ENCODE results near the gene GAST. TPM values are rescaled to one million over a fixed set of nuclear protein-coding genes. Genes with fewer than 3 reads are reported as not detected.

The GAST gene
- total and polyA plus RNA-seq, 2 of the 13 experiments (the other 11 are each of a cell fraction or from before 2014, with no cell fraction given): 0.32 to 0.42 TPM

DNA sequence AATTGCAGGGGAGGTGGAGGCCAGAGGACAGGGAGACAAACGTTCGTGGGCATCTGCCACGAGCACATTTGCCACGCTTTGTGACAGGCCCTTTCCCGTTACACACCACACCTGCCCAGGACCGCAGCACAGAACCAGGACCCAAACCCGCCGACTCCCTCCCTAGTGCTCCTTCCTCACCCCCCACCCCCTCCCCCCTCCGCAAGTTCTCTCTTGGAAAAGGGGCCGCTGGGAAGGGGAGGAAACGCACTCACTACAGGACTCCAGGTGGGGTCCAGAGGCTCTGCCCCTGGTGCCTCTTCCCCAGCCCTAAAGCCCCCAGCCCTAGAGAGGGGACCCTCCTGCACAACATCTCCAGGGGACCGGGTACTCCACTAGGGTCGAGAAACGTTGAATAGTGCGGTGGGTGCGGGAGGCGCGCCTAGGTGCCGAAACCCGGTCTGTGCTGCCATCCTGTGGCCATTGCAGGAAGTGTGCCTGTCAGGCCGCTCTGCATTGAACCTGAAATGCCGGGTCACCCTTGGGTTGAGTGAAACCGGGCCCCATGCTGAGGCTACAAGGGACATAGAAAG, 45.3 kb upstream of the GAST start (continued):
- TF ChIP-seq HOMEZ (CRISPR knock-in tag; IDR thresholded peaks at IDR 0.05; ENCODE audit: low read depth) (0 out of 2 replicates have a peak, but pooled peaks have one; percentile 20), STAG1 (CRISPR knock-in tag; IDR thresholded peaks at IDR 0.05) (peak; percentile 93), ETV5 (CRISPR knock-in tag; IDR thresholded peaks at IDR 0.05; ENCODE audit: borderline replicate concordance) (no peak; the same call in 1 of the 2 replicates), EEA1 (CRISPR knock-in tag; IDR thresholded peaks at IDR 0.05; ENCODE audit: borderline replicate concordance) (no peak), ZNF275 (CRISPR knock-in tag; IDR thresholded peaks at IDR 0.05; ENCODE audit: borderline replicate concordance) (peak; percentile 34; the same call in 1 of the 2 replicates), RAD51 (IDR thresholded peaks at IDR 0.05; ENCODE audit: borderline replicate concordance) (no peak), MIXL1 (CRISPR knock-in tag; IDR thresholded peaks at IDR 0.05) (no peak), ZNF788 (CRISPR knock-in tag; IDR thresholded peaks at IDR 0.05; ENCODE audit: borderline replicate concordance) (no peak), U2AF2 (IDR thresholded peaks at IDR 0.05; ENCODE audit: low read depth, low read length) (no peak), HES4 (CRISPR knock-in tag; IDR thresholded peaks at IDR 0.05; ENCODE audit: borderline replicate concordance) (0 out of 2 replicates have a peak, but pooled peaks have one; percentile 63), HNRNPK (IDR thresholded peaks at IDR 0.05; ENCODE audit: low read depth, low read length, poor library complexity, severe bottlenecking) (no peak), HNRNPL (IDR thresholded peaks at IDR 0.05; ENCODE audit: low read depth, low read length) (no peak), ZBTB37 (CRISPR knock-in tag; IDR thresholded peaks at IDR 0.05) (no peak), ZNF512B (CRISPR knock-in tag; IDR thresholded peaks at IDR 0.05; ENCODE audit: borderline replicate concordance) (no peak), ZNF724P (CRISPR knock-in tag; IDR thresholded peaks at IDR 0.05; ENCODE audit: borderline replicate concordance) (no peak), ZMYM2 (CRISPR knock-in tag; IDR thresholded peaks at IDR 0.05) (no peak), THAP11 (CRISPR knock-in tag; IDR thresholded peaks at IDR 0.05) (0 out of 2 replicates have a peak, but pooled peaks have one; percentile 48), SAFB2 (CRISPR knock-in tag; IDR thresholded peaks at IDR 0.05; ENCODE audit: borderline replicate concordance, low read depth) (no peak), ZBTB21 (CRISPR knock-in tag; IDR thresholded peaks at IDR 0.05) (no peak), ERF (CRISPR knock-in tag; IDR thresholded peaks at IDR 0.05) (no peak), HOXA5 (CRISPR knock-in tag; IDR thresholded peaks at IDR 0.05) (peak; percentile 63; the same call in 1 of the 2 replicates), SATB2 (CRISPR knock-in tag; IDR thresholded peaks at IDR 0.05) (no peak), CEBPG (CRISPR knock-in tag; IDR thresholded peaks at IDR 0.05) (peak; percentile 35; the same call in 1 of the 2 replicates), ZNF274 (CRISPR knock-in tag; IDR thresholded peaks at IDR 0.05) (no peak)
- TF ChIP-seq, protein P1, sequence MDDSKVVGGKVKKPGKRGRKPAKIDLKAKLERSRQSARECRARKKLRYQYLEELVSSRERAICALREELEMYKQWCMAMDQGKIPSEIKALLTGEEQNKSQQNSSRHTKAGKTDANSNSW (CRISPR knock-in tag; IDR thresholded peaks at IDR 0.05; ENCODE audit: borderline replicate concordance): no peak

All from HepG2 (cell line).